PFSK-1 (cell line): ENCODE measurements around the gene KCNC3.

ENCODE experiments used
- POLR2AphosphoS5 ChIP-seq: IDR thresholded peaks from 2 replicates; pipeline ENCODE4 v1.6.1; 2012; ENCODE audit warnings: low read depth, mild to moderate bottlenecking, control low read depth, low read length, moderate library complexity
- SIN3A ChIP-seq: IDR thresholded peaks from 2 replicates; pipeline ENCODE4 v1.6.1; 2012; ENCODE audit warnings: mild to moderate bottlenecking, low read length, moderate library complexity, borderline replicate concordance; ENCODE audit not compliant: insufficient read depth
- TAF1 ChIP-seq: IDR thresholded peaks from 2 replicates; pipeline ENCODE4 v1.6.1; 2012; ENCODE audit warnings: low read length, control low read depth, borderline replicate concordance; ENCODE audit not compliant: insufficient read depth
- TF ChIP-seq, protein P1 (sequence below), 2 experiments: IDR thresholded peaks; 2 replicates each; pipeline versions ENCODE4 v1.6.1 to v1.8.0; 2011 to 2012; ENCODE audit warnings: low read depth in 2 of 2, low read length in 2 of 2, control low read depth in 1 of 2, inconsistent platforms in 1 of 2, mild to moderate bottlenecking in 1 of 2, moderate library complexity in 1 of 2; ENCODE audit not compliant: insufficient read depth in 1 of 2

DNA sequence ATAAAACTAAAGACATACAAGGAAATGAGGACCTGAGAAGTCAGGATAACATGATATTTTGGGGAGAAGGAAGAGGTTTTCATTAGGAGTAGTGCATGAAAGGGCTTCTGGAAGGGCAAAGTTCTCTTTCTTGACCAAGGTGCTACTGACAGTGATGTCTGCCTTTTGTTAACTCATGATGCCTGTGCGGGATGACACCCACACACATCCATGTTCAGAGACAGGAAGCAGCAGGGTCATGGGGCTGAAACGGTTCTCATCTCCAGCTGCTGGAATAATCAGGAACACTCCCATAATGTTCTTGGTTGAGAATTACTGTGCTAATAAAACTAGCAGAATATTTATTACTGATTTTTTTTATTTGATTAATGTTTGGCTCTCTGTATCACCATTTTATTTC, 29.1 kb downstream of the KCNC3 start:
- TF ChIP-seq POLR2AphosphoS5 (no peak), TAF1 (no peak), SIN3A (no peak)
- TF ChIP-seq, protein P1, sequence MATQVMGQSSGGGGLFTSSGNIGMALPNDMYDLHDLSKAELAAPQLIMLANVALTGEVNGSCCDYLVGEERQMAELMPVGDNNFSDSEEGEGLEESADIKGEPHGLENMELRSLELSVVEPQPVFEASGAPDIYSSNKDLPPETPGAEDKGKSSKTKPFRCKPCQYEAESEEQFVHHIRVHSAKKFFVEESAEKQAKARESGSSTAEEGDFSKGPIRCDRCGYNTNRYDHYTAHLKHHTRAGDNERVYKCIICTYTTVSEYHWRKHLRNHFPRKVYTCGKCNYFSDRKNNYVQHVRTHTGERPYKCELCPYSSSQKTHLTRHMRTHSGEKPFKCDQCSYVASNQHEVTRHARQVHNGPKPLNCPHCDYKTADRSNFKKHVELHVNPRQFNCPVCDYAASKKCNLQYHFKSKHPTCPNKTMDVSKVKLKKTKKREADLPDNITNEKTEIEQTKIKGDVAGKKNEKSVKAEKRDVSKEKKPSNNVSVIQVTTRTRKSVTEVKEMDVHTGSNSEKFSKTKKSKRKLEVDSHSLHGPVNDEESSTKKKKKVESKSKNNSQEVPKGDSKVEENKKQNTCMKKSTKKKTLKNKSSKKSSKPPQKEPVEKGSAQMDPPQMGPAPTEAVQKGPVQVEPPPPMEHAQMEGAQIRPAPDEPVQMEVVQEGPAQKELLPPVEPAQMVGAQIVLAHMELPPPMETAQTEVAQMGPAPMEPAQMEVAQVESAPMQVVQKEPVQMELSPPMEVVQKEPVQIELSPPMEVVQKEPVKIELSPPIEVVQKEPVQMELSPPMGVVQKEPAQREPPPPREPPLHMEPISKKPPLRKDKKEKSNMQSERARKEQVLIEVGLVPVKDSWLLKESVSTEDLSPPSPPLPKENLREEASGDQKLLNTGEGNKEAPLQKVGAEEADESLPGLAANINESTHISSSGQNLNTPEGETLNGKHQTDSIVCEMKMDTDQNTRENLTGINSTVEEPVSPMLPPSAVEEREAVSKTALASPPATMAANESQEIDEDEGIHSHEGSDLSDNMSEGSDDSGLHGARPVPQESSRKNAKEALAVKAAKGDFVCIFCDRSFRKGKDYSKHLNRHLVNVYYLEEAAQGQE (IDR thresholded peaks at IDR 0.05; ENCODE audit: insufficient read depth in 1 of 2, low read depth in 2 of 2, low read length in 2 of 2), result no peak
